GM12878 (cell line): ENCODE data around the gene SESTD1. TPM values are rescaled to one million over a fixed set of nuclear protein-coding genes. Genes with fewer than 3 reads are reported as not detected.

ENCODE experiments used
- ATAC-seq: fragments of 200-7000 bp; cut with Tn5 transposase; 3 replicates; pipeline ENCODE4 v1.9.1; 2020; ENCODE audit warnings: mild to moderate bottlenecking, moderate library complexity
- BruUV-seq: library from RNA; stranded (reverse); fragments of 400-500 nt; replicated peaks from 2 replicates; lab custom pipeline; 2021; lab: Mats Ljungman, UMichigan
- CTCF ChIA-PET: fragments of 300-600 bp; sonication (Branson Sonifier 250); formaldehyde crosslinking; extraction: SDS; loops from one replicate; lab custom pipeline; 2021; ENCODE audit warnings: inconsistent platforms; lab: Yijun Ruan, JAX
- POLR2A ChIA-PET: fragments of 350-600 bp; formaldehyde crosslinking; extraction: SDS; loops from one replicate; lab custom pipeline; 2021; ENCODE audit warnings: inconsistent platforms; lab: Charles Lee
- RAD21 ChIA-PET: fragments of 300-600 bp; sonication (Branson Sonifier 250); formaldehyde crosslinking; loops from one replicate; lab custom pipeline; 2023; ENCODE audit warnings: antibody characterized with exemption; ENCODE audit not compliant: unreplicated experiment; lab: Charles Lee
- SMC1A ChIA-PET: fragments of 300-600 bp; sonication (Branson Sonifier 250); formaldehyde crosslinking; loops from one replicate; lab custom pipeline; 2023; ENCODE audit not compliant: unreplicated experiment, uncharacterized antibody; lab: Charles Lee
- DNase-seq: peaks from one replicate; pipeline ENCODE4 v3.0.0-alpha.2; 2011; ENCODE audit warnings: low read depth, low spot score
- FAIRE-seq: peaks from 3 replicates; lab custom pipeline; 2011; peaks lifted over from hg19 to GRCh38; lab: Jason Lieb, UNC
- H2AFZ ChIP-seq: 2 replicates; pipeline ENCODE4 v1.6.0; 2011; ENCODE audit warnings: low read depth, low read length, control low read depth; ENCODE audit not compliant: control insufficient read depth
- H3K27ac ChIP-seq: 2 replicates; pipeline ENCODE4 v1.5.1; 2011; ENCODE audit warnings: control low read depth; ENCODE audit not compliant: control insufficient read depth, insufficient read depth
- H3K27me3 ChIP-seq, 2 experiments: replicated peaks in 1 of 2; 2 replicates each; pipeline versions ENCODE4 v1.6.0 to v1.6.1; 2011; ENCODE audit warnings: low read length in 1 of 2; ENCODE audit not compliant: control insufficient read depth in 2 of 2, insufficient read depth in 2 of 2
- H3K36me3 ChIP-seq, 2 experiments: 2 replicates each; pipeline ENCODE4 v1.5.1; 2011; ENCODE audit warnings: low read length in 1 of 2; ENCODE audit not compliant: control insufficient read depth in 2 of 2, insufficient read depth in 2 of 2
- H3K4me1 ChIP-seq: 2 replicates; pipeline ENCODE4 v1.6.1; 2011; ENCODE audit warnings: mild to moderate bottlenecking, low read length, moderate library complexity, mixed read lengths; ENCODE audit not compliant: control insufficient read depth, insufficient read depth
- H3K4me2 ChIP-seq: 2 replicates; pipeline ENCODE4 v1.6.0; 2011; ENCODE audit warnings: control low read depth; ENCODE audit not compliant: control insufficient read depth, insufficient read depth
- H3K4me3 ChIP-seq: fragments of 200-600 bp; sonication (generic); 2 replicates; pipeline ENCODE4 v1.5.1; 2016
- H3K79me2 ChIP-seq: 2 replicates; pipeline ENCODE4 v1.6.0; 2011; ENCODE audit warnings: low read length; ENCODE audit not compliant: control insufficient read depth, insufficient read depth
- H3K9ac ChIP-seq: 2 replicates; pipeline ENCODE4 v1.8.0; 2011; ENCODE audit warnings: low read length, control low read depth, mixed read lengths; ENCODE audit not compliant: control insufficient read depth, insufficient read depth
- H3K9me3 ChIP-seq: replicated peaks from 3 replicates; pipeline ENCODE4 v1.5.1; 2011; ENCODE audit warnings: mild to moderate bottlenecking, low read length; ENCODE audit not compliant: control insufficient read depth, insufficient read depth
- H4K20me1 ChIP-seq: 2 replicates; pipeline ENCODE4 v1.6.0; 2011; ENCODE audit not compliant: control insufficient read depth, insufficient read depth
- ATF7 ChIP-seq: fragments of 450-650 bp; IDR thresholded peaks from 2 replicates; pipeline ENCODE4 v1.6.1; 2016; ENCODE audit warnings: low read depth, mild to moderate bottlenecking
- CBX5 ChIP-seq: sonication (generic); IDR thresholded peaks from 2 replicates; pipeline ENCODE4 v1.6.1; 2016; ENCODE audit warnings: low read depth, moderate library complexity, mild to moderate bottlenecking, inconsistent platforms
- GATAD2B ChIP-seq: fragments of 450-650 bp; conservative IDR thresholded peaks from 2 replicates; pipeline ENCODE4 v1.6.1; 2017; ENCODE audit warnings: low read depth, mild to moderate bottlenecking, moderate library complexity
- KDM1A ChIP-seq: fragments of 200-600 bp; sonication (generic); IDR thresholded peaks from 2 replicates; pipeline ENCODE4 v1.6.1; 2016; ENCODE audit warnings: borderline replicate concordance
- NBN ChIP-seq: fragments of 450-650 bp; IDR thresholded peaks from 2 replicates; pipeline ENCODE4 v1.6.1; 2016
- POLR2A ChIP-seq: IDR thresholded peaks from 2 replicates; pipeline ENCODE4 v1.6.1; 2011; ENCODE audit warnings: low read depth, mild to moderate bottlenecking, low read length
- WRNIP1 ChIP-seq: IDR thresholded peaks from 2 replicates; pipeline ENCODE4 v1.6.1; 2011; ENCODE audit warnings: low read depth, low read length, improper control_type of control experiment, borderline replicate concordance
- YY1 ChIP-seq: IDR thresholded peaks from 2 replicates; pipeline ENCODE4 v1.6.1; 2011; ENCODE audit warnings: low read depth, mild to moderate bottlenecking, low read length
- WGBS: methylation state at CpG from one replicate; pipeline ENCODE4 v1.1.6; 2016; ENCODE audit warnings: low lambda C conversion rate; ENCODE audit not compliant: insufficient replicate concordance, insufficient coverage; ENCODE audit errors: missing lambda C conversion rate; 5-methylcytosine and 5-hydroxymethylcytosine counted together
- in situ Hi-C: fragments of 300-500 bp; cut with MboI; formaldehyde crosslinking; loops from 9 replicates; pipeline ENCODE4 v1.14.3; 2018; ENCODE audit warnings: mixed read lengths
- intact Hi-C: fragments of 100-400 bp; cut with micrococcal nuclease; formaldehyde crosslinking; loops from one replicate; pipeline ENCODE4 v1.14.2; 2022; ENCODE audit not compliant: unreplicated experiment
- polyA plus RNA-seq, 11 experiments: library from polyadenylated mRNA; depleted of rRNA in 4 of 11; unstranded in 6 of 11; stranded (reverse) in 5 of 11; fragments of >200 nt; fragmentation: Nextera tagmentation in 4 of 11; fragmentation: Illumina TruSeq in 1 of 11; extraction: Ambion mirVana in 4 of 11; extraction: Trizol in 1 of 11; gene quantifications; 1 replicate in 1 of 11; 2 replicates in 10 of 11; pipeline versions ENCODE4 v1.2.1 to v1.2.3, GENCODE V29; 2011 to 2016; ENCODE audit warnings: inconsistent platforms in 2 of 11, missing spikeins in 2 of 11, low read depth in 1 of 11
- total RNA-seq, 4 experiments: library from RNA; depleted of rRNA in 3 of 4; stranded (reverse); fragments of >200 nt in 3 of 4; fragmentation: Illumina TruSeq in 1 of 4; extraction: Trizol in 1 of 4; gene quantifications; 2 replicates each; pipeline versions ENCODE4 v1.2.1 to v1.2.3, GENCODE V29; 2013 to 2021
- TF ChIP-seq, protein P1 (sequence below): IDR thresholded peaks from 2 replicates; pipeline ENCODE4 v1.6.1; 2011; ENCODE audit warnings: low read depth, low read length, improper control_type of control experiment, borderline replicate concordance
- TF ChIP-seq, protein P2 (sequence below): fragments of 450-650 bp; IDR thresholded peaks from 2 replicates; pipeline ENCODE4 v1.6.1; 2018; ENCODE audit warnings: borderline replicate concordance, mild to moderate bottlenecking; ENCODE audit not compliant: partially characterized antibody
- TF ChIP-seq, protein P3 (sequence below): IDR thresholded peaks from 2 replicates; pipeline ENCODE4 v1.6.1; 2011; ENCODE audit warnings: mild to moderate bottlenecking, low read depth, low read length, moderate library complexity; ENCODE audit not compliant: insufficient replicate concordance

The SESTD1 gene
- total and polyA plus RNA-seq, 10 of the 15 experiments (the other 5 are each of a cell fraction or from before 2014, with no cell fraction given) = 4.4 to 22.7 (median 9.5) TPM

DNA sequence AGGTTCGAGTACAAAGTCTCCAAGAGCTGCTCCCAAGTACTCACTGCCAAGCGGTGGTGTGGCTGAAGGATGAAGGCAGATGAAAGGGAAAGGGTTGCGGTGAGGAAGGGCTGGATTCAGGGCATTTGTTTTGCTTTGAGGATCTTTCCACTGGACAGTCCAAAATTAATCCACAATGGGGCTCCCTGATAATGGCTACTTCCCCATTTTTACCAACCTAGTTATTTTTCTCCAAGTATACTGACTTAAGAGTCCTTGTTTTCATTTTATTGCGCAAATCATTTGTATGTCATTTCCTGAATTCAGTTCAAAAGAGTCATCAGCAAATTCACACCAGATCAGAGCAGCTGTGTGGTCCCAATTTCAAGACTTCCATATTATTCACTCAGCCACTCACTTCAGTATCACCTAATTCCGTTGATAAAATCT lies 464 bp upstream of the SESTD1 start:
- ChIA-PET POLR2A (no interaction called here), CTCF (no interaction called here), RAD21 (no interaction called here), SMC1A (interaction anchor here (2.3 kb wide), 1 partner anchor 25 kb away, joined by 8 read pairs; no protein-coding TSS in a partner anchor)
- H3K4me2 ChIP-seq = peak overlapping the region; percentile 70
- no peak for ATAC-seq
- peak overlapping the region; percentile 82; the same call in 1 of the 2 replicates for H3K9ac ChIP-seq
- H2AFZ ChIP-seq = peak overlapping the region; percentile 92
- no peak for FAIRE-seq
- TF ChIP-seq NBN (no peak), WRNIP1 (no peak), KDM1A (no peak), GATAD2B (no peak), POLR2A (no peak), CBX5 (no peak), YY1 (no peak), ATF7 (no peak)
- TF ChIP-seq, protein P1, sequence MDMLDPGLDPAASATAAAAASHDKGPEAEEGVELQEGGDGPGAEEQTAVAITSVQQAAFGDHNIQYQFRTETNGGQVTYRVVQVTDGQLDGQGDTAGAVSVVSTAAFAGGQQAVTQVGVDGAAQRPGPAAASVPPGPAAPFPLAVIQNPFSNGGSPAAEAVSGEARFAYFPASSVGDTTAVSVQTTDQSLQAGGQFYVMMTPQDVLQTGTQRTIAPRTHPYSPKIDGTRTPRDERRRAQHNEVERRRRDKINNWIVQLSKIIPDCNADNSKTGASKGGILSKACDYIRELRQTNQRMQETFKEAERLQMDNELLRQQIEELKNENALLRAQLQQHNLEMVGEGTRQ = no peak
- TF ChIP-seq, protein P2, sequence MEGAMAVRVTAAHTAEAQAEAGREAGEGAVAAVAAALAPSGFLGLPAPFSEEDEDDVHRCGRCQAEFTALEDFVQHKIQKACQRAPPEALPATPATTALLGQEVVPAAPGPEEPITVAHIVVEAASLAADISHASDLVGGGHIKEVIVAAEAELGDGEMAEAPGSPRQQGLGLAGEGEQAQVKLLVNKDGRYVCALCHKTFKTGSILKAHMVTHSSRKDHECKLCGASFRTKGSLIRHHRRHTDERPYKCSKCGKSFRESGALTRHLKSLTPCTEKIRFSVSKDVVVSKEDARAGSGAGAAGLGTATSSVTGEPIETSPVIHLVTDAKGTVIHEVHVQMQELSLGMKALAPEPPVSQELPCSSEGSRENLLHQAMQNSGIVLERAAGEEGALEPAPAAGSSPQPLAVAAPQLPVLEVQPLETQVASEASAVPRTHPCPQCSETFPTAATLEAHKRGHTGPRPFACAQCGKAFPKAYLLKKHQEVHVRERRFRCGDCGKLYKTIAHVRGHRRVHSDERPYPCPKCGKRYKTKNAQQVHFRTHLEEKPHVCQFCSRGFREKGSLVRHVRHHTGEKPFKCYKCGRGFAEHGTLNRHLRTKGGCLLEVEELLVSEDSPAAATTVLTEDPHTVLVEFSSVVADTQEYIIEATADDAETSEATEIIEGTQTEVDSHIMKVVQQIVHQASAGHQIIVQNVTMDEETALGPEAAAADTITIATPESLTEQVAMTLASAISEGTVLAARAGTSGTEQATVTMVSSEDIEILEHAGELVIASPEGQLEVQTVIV = no peak
- TF ChIP-seq, protein P3, sequence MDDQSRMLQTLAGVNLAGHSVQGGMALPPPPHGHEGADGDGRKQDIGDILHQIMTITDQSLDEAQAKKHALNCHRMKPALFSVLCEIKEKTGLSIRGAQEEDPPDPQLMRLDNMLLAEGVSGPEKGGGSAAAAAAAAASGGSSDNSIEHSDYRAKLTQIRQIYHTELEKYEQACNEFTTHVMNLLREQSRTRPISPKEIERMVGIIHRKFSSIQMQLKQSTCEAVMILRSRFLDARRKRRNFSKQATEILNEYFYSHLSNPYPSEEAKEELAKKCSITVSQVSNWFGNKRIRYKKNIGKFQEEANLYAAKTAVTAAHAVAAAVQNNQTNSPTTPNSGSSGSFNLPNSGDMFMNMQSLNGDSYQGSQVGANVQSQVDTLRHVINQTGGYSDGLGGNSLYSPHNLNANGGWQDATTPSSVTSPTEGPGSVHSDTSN = no peak
- H3K27ac ChIP-seq = no peak overlapping the region
- no peak for DNase-seq
- intact Hi-C loops (loop anchor here (10.0 kb wide), 1 partner anchor 740 kb away; the partner anchor contains the start of gene CWC22), in situ Hi-C loops (no loop called here)
- peak overlapping the region; percentile 97; the same call in 1 of the 2 replicates for H3K4me3 ChIP-seq
- H3K9me3 ChIP-seq = peaks cover 3% of the 10 kb centered on the region; the same call in 1 of the 3 replicates
- H4K20me1 ChIP-seq = no peaks in the 10 kb centered on the region
- no peaks in the 10 kb centered on the region for H3K27me3 ChIP-seq
- H3K79me2 ChIP-seq = peaks cover 20% of the 10 kb centered on the region
- WGBS = 58% methylated on average over 5 of the region's 5 CpGs
- no TSS peak for BruUV-seq
- H3K4me1 ChIP-seq = peaks cover 5% of the 10 kb centered on the region
- no peaks in the 10 kb centered on the region for H3K36me3 ChIP-seq
